Gastroesophageal sphincter (tissue), 3 donors: Measurements from ENCODE around the gene C10orf71.

Experiments
- POLR2A ChIP-seq, 2 donors: fragments of 450-650 bp; IDR thresholded peaks; one replicate each; pipeline ENCODE4 v1.6.1; 2017; ENCODE audit warnings: antibody characterized with exemption in 2 of 2, mild to moderate bottlenecking in 2 of 2, moderate library complexity in 1 of 2
- POLR2AphosphoS5 ChIP-seq: sonication (generic); formaldehyde crosslinking; IDR thresholded peaks from one replicate; pipeline ENCODE4 v1.6.1; 2017; ENCODE audit warnings: antibody characterized with exemption
- TF ChIP-seq, protein P1 (sequence below), 4 experiments: fragments of 200-600 bp in 2 of 4; fragments of 450-650 bp in 2 of 4; sonication (generic) in 1 of 4; IDR thresholded peaks; one replicate each; pipeline ENCODE4 v1.5.1; 2017 to 2019; ENCODE audit warnings: antibody characterized with exemption in 4 of 4, mild to moderate bottlenecking in 2 of 4, moderate library complexity in 2 of 4

DNA sequence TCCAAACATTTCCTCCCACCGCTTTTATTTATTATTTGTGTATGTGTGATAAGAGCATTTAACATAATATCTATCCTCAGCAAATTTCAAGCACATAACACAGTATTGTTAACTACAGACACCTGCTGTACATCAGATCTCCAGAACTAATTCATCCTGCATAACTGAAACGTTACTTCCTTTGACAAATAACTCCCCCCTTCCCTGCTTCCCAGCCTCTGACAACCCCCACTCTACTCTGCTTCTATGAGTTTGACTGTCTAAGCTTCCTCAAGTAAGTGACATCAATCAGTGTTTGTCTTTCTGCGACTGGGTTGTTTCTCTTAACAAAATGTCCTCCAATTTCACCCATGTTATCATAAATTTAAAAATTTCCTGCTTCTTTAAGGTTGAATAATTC, 22.1 kb downstream of the C10orf71 start:
- TF ChIP-seq, protein P1, sequence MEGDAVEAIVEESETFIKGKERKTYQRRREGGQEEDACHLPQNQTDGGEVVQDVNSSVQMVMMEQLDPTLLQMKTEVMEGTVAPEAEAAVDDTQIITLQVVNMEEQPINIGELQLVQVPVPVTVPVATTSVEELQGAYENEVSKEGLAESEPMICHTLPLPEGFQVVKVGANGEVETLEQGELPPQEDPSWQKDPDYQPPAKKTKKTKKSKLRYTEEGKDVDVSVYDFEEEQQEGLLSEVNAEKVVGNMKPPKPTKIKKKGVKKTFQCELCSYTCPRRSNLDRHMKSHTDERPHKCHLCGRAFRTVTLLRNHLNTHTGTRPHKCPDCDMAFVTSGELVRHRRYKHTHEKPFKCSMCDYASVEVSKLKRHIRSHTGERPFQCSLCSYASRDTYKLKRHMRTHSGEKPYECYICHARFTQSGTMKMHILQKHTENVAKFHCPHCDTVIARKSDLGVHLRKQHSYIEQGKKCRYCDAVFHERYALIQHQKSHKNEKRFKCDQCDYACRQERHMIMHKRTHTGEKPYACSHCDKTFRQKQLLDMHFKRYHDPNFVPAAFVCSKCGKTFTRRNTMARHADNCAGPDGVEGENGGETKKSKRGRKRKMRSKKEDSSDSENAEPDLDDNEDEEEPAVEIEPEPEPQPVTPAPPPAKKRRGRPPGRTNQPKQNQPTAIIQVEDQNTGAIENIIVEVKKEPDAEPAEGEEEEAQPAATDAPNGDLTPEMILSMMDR (IDR thresholded peaks at IDR 0.05): no peak
- no peak for TF ChIP-seq POLR2AphosphoS5
- no peak for TF ChIP-seq POLR2A (IDR thresholded peaks at IDR 0.05)
